Prostate gland (tissue), 1 donor: ENCODE results near the gene KIF7.

Experiments used
- POLR2A ChIP-seq: fragments of 450-650 bp; IDR thresholded peaks from one replicate; pipeline ENCODE4 v1.6.1; 2016; ENCODE audit warnings: antibody characterized with exemption, mild to moderate bottlenecking
- POLR2AphosphoS5 ChIP-seq: sonication (generic); formaldehyde crosslinking; IDR thresholded peaks from one replicate; pipeline ENCODE4 v1.6.1; 2017; ENCODE audit warnings: antibody characterized with exemption

DNA sequence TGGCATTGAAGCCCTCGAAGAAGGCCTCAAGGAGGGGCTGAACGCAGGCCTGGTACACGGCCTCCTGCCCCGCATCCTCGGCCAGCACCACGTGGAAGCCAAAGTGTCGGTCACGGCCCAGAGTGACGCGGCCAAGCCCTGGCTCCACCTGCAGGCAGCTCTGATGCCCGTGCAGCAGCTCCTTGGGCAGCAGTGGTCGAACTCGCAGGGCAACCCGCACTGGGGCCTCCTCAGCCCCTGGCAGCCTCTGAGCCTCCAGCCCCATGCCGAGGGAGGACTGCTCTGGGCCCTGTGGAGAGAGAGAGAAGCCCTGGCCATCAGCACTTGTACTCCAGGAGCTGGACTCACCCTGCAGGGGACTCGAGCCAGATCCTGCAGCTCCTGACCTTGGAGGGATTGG, 2.6 kb downstream of the KIF7 start:
- no peak for TF ChIP-seq POLR2AphosphoS5
- no peak for TF ChIP-seq POLR2A
